GDM1 (cell line): ENCODE data around the gene CIC.

Source experiments
- DNase-seq: peaks from one replicate; lab custom pipeline; 2025; lab: John Stamatoyannopoulos, UW

The CIC gene

DNA sequence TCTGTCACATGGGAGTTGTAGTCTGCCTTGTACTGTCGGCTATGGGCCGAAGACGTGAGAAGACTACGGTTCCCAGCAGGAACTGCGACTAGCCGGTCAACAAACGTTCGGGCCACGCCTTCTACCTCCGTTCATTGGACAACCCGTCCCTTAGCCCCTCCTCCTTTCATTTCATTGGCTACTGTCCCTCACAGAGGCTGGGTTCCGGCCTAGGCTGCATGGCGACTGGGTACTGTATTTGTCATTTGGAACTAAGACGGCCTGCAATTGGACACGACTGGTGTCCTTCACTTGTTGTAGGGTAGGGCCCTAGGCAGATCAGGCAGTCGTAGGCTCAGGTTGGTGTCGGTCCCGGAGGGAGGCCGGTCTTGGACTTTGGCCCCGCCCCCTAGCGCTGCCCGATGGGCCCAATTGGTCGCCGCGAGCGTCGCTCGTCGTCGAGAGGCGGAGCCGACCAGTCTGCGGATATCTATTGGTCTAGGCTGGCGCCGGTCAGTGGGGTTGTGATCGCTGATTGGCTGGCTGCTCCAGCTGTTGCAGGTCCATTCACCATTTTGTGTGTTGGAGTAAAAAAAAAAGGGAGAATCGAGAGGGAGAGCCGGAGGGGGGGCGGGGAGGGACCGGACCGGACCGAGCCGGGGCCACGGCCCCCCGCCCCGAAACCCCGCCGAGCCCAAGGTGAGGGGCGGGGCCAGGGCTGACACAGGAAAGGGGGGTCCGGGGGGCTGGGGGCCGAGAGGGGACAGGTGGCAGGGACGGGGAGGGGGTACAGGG lies at the start of gene CIC:
Gene CIC (plus strand): TSS at position 549 of the 774 bp plus-strand sequence. CDS start 2,532 bp downstream, outside the sequence.
- DNase-seq: peak; percentile 100

DNA sequence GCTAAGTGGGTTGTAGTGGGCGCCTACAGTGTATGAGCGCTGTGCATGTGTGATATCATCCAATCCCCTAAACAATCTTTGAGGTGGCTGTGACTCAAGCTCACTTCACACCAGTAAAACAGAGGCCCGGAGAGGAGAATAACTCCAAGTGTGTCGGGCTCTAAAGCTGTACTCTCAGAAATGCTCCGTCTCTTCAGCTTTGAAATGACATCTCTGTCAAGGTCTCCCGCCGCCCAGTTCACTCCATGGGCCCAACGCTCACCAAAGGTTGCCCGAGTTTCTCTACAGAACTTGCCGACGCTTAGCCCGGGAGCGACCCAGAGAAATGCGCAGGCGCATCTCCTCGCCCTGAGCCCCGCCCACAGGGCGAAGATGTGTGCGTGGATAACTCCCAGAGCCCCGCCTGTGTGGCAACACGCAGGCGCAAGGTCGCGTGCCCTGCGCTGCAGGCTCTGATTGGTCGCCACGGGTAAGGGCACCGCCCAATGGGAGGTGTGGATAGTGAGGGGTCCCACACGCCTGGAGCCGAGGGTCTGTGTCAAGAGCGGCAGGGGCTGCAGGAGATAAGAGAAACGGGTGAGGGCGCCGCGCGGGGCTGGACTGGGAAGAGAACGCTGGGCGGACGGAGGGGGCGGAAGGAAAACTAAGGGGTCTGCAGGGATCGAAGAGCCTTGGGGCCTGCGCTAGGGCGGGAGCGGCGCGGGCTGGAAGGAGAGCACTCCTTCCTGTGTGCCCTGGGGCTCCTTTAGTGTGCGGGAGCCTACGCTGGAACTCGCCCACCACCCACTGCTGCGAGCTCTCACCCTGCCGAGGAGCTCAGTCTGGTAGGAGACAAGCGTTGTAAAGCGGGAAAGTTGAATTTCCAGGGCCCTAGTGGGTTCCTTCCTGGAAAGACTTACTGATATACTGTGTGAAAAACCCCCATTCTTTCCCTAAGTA lies 49.0 kb upstream of the CIC start, which contains the start of gene ZNF526:
Gene ZNF526 (plus strand): TSS at position 501 of the 939 bp plus-strand sequence. CDS start 4,092 bp downstream, outside the sequence.
- peak; percentile 95 for DNase-seq

DNA sequence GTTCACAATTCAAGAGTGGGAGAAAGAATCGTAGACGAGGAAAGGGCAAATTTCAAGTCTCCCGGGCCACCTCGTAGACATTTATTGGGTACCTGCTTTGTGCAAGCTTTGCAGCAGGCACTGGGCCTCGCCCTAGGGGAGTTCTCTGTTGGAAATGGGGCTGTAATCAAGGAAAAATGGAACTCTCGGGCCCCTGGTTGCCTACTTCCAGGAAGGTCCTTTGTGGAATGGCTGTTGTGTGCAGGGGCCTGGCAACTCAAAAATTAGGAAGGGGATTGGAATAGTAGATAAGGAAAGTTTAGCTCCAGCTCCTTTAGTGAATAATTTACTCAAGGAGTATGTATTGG lies 48.3 kb upstream of the CIC start:
- no peak for DNase-seq

DNA sequence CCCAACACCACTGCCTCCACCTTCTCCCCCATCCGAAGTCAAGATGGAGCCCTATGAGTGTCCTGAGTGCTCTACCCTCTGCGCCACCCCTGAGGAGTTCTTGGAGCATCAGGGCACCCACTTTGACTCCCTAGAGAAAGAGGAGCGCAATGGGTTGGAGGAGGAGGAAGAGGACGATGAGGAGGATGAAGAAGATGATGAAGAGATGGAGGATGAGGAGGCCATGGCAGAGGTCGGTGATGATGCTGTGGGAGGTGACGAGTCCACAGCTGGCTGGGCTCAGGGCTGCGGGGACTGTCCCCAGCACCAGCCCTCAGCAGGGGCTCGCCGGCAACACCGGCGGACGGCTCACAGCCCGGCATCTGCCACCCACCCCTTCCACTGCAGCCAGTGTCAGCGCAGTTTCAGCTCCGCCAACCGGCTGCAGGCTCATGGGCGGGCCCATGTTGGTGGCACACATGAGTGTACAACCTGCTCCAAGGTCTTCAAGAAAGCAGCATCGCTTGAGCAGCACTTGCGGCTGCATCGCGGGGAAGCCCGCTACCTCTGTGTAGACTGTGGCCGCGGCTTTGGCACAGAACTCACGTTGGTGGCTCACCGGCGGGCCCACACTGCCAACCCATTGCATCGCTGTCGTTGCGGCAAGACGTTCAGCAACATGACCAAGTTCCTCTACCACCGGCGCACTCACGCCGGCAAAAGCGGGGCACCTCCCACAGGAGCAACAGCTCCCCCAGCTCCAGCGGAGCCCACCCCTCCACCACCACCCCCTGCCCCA lies 43.9 kb upstream of the CIC start:
- no peak for DNase-seq

DNA sequence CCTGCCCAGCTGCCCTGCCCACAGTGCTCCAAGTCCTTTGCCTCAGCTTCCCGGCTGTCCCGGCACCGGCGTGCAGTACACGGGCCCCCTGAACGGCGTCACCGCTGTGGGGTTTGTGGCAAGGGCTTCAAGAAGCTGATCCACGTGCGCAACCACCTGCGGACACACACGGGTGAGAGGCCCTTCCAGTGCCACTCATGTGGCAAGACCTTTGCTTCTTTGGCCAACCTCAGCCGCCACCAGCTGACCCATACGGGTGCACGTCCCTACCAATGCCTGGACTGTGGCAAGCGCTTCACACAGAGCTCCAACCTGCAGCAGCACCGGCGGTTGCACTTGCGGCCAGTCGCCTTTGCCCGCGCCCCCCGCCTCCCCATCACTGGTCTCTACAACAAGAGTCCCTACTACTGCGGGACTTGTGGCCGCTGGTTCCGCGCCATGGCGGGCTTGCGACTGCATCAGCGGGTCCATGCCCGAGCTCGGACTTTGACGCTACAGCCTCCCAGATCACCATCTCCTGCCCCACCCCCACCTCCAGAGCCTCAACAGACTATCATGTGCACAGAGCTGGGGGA lies 43.2 kb upstream of the CIC start:
- no peak for DNase-seq

DNA sequence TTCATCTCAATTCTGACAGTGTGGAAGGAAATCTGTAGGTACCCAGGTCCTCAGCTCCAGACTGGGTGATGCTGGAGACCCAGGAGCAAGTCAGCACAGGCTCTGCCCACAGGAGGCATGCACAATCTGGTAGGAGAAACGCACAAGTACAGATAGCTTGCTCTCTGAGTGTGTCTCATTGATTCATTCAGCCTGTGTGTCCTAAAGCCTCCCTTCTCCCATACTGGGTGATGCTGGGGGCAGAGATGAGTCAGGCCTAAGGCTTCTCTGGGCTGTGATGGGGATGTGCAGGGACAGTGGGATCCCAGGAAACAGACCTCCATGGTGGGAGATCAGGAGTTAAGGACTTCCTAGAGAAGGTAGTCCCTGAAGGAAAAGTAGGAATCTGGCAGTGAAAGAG lies 42.2 kb upstream of the CIC start:
- DNase-seq: no peak

DNA sequence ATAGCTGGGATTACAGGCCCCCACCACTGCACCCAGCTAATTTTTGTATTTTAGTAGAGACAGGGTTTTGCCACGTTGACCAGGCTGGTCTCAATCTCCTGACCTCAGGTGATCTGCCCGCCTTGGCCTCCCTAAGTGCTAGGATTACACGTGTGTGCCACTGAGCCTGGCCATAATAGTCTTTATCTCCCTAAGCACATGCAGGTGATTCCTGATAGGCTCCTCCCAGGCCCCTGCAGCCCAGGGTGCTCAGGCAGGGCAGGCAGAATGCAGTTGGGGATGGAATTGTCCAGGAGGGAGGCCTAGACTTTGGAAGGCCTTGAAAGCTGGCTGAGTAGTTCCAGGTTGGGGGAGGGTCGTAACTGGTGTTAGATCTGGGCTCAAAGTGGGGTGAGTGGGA lies 40.4 kb upstream of the CIC start:
- DNase-seq: no peak

DNA sequence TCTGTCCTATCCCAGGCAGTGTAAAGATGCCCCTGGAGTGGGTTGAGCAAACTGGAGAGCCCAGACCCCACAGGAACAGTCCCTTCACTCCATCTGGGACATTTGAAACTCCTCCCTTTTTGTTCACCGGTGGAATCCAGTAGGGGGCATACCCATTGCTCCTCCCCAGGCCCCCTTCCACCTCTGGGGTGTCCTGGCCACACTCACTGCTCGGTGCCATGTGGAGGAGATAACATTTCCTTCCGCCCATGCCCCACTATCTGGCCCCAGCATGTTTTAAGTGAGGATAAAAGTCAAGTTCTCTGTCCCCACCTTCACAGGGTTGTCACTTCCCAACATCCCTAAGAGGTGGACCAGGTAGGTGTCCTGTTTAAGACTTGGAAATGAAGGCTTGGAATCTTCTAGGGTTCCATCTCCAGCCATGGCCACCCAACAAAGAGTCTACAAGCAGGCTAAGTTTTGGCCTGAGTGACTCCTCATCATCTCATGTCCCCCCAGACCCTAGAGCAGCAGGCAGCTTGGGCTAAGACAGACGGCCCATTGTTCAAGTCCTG lies 39.7 kb upstream of the CIC start:
- DNase-seq: no peak

DNA sequence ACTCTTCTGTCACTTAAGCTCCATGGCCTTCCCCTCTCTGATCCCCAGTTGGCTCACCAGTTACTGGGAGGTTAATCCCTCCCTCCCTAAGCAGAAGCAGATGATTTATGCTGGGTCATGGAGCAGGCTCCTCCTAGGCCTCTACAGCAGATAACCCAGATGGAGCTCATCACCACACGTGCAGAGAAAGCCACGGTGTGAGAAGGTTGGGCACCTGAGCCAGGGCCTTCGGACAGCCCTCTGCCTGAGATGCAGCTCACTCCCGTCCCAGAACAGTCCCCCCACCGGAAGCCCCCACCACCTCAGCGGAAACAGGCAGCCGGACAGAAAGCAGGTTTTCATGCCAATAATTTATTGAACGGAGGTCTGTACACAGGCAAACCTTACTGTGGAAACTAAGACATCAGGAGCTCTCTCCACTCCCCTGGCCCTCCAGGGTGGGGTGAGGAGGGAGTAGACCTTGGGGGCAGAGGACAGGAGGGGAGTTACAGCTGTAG lies 39.1 kb upstream of the CIC start:
- DNase-seq: no peak

DNA sequence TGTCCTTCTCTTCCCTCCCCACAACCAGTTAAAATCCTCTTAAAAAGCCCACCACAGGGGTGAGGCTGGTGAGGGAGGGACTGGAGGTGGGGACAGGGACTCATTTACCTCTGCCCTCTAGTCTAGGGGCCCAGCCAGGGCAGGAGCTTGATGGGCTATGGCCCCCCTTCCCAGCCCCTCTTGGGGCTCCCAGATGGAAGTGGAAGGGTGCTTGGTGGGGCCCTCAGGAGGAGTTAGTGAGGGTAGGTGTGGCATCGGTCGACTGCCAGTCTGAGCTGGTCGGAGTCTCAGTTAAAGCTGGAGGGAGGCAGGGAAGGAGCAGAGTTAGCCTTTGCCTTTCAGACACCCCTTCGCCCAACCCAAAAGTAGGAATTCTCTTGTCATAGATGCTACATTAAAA lies 38.5 kb upstream of the CIC start:
- DNase-seq: no peak

DNA sequence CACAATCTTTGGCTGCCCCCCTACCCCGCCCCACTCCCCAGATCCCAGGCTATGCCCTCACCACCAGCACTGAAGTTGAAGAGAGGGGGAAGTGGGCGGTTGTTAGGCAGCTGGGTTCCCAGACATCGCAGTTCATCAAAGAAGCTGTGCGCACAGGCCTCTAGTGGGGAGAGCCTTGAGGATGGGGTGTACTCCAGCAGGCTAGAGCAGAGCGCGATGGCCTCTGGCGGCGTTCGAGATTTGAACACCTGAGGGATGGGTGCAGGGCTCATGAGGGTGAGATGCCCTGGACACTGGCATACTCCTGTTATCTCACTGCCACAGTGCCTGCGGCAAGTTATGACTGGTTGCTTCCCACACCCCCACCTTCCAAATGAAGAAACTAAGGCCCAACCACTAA lies 36.6 kb upstream of the CIC start:
- DNase-seq: no peak

DNA sequence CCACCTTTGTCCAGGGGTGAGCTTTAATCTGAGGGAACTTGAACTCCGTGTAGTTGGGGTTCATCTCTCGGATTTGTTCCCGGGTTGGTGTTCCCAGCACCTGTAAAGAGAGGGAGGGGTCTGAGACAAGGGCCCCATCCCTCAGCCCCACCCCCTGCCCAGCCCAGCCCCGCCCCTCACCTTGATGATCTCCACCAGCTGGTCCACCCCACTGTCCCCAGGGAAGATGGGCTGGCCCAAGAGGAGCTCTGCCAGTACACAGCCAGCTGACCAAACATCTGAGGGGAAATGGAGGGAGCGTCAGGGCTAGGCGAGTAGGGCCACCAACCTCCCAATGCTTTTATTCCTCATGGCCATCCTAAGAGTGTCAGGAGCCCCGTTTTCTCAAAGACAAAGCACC lies 35.9 kb upstream of the CIC start:
- no peak for DNase-seq

DNA sequence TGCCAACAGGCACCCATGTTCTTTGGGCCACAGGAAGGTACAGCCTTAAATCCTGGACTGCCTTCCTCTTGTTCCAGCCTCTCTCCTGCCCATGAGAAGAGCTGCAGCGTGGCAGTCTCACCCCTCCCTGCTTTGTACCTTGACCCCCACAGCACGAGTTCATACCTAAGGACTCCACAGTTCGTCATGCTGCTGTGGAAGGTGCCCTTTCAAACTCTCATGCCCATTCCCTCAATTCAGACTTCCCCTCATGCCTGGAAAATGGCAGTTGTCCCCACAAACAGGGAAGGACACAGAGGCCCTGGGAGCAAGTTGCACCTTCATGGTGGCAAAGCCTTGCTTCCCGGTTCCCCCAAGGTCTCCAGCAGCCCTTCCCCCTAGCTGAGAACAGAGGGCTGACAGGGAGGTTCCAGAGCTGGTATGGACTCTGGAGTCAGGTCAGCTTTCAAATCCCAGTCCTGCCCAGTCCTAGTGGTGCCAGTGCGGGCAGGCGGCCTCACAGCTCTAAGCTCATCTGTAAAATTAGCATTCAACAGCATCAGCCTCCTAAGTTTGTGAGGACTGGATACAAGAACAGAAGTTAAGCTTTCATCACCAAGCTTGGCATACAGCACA lies 35.3 kb upstream of the CIC start:
- DNase-seq: no peak

DNA sequence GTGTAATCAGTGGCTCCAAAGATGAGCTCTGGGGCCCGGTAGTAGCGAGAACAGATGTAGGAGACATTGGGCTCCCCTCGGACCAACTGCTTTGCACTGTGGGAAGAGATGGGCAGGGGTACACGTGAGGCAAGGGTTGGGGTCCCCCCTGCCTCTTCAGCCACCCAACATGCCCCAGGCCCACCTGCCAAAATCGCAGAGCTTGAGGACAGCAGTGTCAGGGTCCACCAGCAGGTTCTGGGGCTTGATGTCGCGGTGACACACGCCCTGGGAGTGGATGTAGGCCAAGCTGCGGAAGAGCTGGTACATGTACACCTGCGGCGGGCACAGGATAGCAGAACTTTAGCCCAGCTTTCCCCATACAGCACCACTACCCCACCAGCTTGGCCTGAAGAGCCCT lies 34.7 kb upstream of the CIC start:
- no peak for DNase-seq

DNA sequence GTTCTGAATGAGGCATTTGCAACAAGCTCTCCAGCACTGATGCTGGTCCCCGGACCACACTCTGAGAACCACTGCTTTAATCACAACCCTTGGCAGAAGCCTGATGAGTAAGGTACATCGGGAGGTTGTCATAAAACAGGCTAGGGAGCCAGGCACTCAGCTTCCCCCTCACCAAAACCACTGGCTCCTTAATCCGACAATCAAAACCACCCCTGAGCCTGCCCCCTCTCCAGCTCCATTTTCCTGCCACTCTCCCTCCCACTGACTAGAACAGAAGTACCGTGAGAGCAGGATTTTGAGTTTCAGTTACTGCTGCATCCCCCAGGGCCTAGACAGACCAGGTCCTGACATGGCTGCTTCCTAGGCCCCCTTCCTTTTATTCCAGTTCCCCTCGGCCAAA lies 33.9 kb upstream of the CIC start:
- no peak for DNase-seq

DNA sequence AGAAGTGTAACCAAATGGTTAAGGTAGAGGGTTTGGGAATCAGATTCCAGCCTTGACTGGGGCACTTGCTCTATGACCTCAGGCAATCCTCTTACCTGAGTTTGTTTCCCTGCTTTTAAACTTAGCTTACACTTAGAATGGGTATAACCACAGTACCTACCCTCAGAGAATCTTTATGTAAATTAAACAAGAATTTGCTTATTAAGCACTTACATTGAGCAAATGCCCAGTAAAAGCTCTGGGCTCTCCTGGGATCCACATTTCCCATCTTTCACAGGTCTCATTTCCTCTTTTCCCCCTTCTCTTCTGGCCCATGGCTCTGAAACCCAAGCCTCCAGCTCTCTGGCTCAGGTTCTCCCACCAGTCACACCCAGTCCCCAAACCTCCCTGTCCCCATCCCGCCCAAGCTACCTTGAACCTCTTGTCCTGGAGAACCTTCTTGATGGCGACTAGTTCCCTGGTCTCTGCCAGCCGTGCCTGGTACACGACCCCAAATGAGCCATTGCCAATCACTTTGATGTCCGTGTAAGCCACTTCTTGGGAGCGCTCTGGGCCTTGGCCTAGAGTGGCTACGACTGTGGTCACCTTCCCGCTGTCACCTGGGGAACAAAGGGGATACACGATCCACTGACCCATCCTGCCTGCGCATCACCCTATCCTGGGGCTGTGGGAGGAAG lies 29.4 kb upstream of the CIC start:
- DNase-seq: no peak

DNA sequence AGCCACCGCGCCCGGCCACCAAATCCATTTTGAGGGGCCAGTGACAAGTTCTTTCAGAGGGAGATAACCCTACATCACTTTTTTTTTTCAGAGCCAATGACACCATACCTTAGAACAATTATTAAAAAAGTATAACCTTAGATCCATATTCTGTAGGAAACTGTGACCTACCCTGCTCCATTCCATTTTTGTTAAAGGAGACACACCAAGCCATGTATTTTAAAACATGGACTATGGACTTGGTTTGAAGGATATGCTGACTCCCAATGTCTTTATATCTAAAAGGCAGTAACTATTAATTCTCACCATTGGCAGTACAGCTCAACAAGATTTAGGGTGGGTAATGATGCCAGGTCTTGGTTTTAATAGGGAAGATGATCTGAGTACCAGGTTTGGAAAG lies 27.8 kb upstream of the CIC start:
- DNase-seq: no peak

DNA sequence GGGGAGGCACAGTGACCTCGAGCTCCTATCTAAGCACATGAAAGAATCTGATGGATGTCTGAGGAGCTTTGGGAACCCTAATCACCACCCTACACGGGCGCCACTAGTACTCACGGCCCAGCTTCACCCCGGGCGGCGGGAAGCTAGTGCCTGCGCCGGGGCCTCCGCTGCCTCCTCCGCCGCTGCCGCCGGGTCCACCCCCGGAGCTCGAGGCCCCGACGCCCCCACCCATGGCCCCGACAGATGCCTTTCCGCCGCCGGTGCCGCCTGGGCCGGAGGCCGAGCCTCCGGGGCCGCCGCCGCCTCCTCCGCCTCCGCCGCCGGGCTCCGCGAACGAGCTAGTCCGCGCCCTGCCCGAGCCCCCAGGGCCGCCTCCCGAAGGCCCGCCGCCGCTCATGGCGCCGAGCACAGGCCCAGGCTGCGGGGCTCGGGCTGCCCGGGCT lies 27.0 kb upstream of the CIC start:
- no peak for DNase-seq

DNA sequence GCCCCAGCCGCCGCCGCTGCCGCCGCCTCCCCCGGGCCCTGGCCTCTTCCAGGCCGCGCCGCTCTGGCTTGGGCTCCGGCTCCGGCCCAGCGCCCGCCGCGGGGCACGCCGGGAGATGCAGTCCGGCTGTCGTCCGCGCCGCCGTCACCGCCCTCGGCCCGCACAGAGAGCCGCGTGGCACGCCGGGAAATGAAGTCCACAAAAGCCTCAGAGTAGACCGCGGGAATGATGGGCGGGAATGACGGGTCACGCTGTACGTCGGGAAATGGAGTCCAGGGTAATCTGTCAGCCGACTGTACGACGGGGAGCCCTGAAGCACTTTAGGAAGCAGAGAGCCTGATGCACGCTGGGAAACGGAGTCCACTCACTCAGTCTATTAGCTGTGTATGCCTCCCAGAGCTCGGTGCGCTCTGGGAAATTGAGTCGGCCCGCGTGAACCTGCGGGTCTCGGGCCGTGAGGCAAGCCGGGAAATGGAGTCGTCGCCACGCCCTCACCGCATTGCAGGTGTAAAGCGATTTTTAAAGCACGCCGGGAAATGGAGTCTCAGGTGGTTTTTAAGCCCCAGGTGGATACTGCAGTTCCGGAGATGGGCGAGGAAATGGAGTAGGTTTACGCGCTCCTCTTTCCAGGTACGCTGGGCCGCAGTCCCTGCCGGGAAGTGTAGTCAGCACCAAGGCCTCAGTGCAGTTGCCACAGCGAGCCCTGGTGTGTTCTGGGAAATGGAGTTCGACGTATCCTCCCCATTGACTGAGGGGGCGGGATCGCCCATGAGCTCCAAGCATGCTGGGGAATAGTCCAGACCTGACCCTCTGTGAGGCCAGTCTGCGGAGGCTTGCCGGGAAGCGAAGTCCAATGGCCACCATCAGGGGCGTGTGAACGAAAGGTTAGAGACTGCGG lies 26.3 kb upstream of the CIC start, which contains the start of gene GSK3A:
Gene GSK3A (minus strand): TSS at position 91 of the 898 bp plus-strand sequence. CDS start 137 bp downstream, outside the sequence.
- peak; percentile 98 for DNase-seq
